Ovary (tissue), 9 donors: Measurements from ENCODE around the gene DCTN2. TPM values are rescaled to one million over a fixed set of nuclear protein-coding genes. Genes with fewer than 3 reads are reported as not detected.
"Not testable (repeated sequence)": the region's sequence is repeated elsewhere in the genome, so short reads cannot be mapped to it uniquely, and the experiment has no call there.

ENCODE experiments used
- DNase-seq, 5 donors: peaks; one replicate each; pipeline ENCODE4 v3.0.0-alpha.2; 2019 to 2020
- H3K27ac ChIP-seq, 2 donors: fragments of 200-600 bp; one replicate each; pipeline versions ENCODE4 v1.5.1 to v1.8.0; 2019 to 2022
- H3K27me3 ChIP-seq: fragments of 200-600 bp; one replicate; pipeline ENCODE4 v1.8.0; 2022
- H3K36me3 ChIP-seq: fragments of 200-600 bp; sonication (generic); one replicate; pipeline ENCODE4 v1.5.1; 2019
- H3K4me1 ChIP-seq: one replicate; pipeline ENCODE4 v1.8.1; 2013; ENCODE audit warnings: mild to moderate bottlenecking, moderate library complexity; ENCODE audit not compliant: insufficient read depth
- H3K4me3 ChIP-seq: fragments of 200-600 bp; sonication (generic); one replicate; pipeline ENCODE4 v1.5.1; 2017
- H3K9me3 ChIP-seq, 2 donors: fragments of 200-600 bp in 1 of 2; sonication (generic) in 1 of 2; one replicate each; pipeline versions ENCODE4 v1.5.1 to v1.8.1; 2013 to 2019; ENCODE audit warnings: mild to moderate bottlenecking in 1 of 2, moderate library complexity in 1 of 2
- EP300 ChIP-seq: sonication (generic); formaldehyde crosslinking; IDR thresholded peaks from one replicate; pipeline ENCODE4 v1.6.1; 2017; ENCODE audit warnings: antibody characterized with exemption
- POLR2A ChIP-seq: fragments of 450-650 bp; IDR thresholded peaks from one replicate; pipeline ENCODE4 v1.6.1; 2017; ENCODE audit warnings: antibody characterized with exemption, mild to moderate bottlenecking, moderate library complexity
- WGBS, 3 donors: extraction: QIAGEN DNeasy Blood & Tissue Kit in 1 of 3; methylation state at CpG; one replicate each; pipeline versions ENCODE4 v1.1.5 to v1.1.7; 2013 to 2017; 5-methylcytosine and 5-hydroxymethylcytosine counted together
- intact Hi-C, 4 donors: fragments of 100-400 bp; cut with DNase I; formaldehyde crosslinking; loops; one replicate each; pipeline versions ENCODE4 v1.11.0 to v1.15.1; 2022 to 2023
- polyA plus RNA-seq, 2 donors: library from polyadenylated mRNA; stranded (reverse); fragments of 200-250 nt in 1 of 2; fragments of 350-450 nt in 1 of 2; fragmentation: Illumina TruSeq in 1 of 2; extraction: RNeasy Lipid Tissue Mini Kit (QIAGEN cat#74804) in 1 of 2; gene quantifications; one replicate each; pipeline ENCODE4 v1.2.3, GENCODE V29; 2013 to 2014
- total RNA-seq, 7 donors: library from RNA; depleted of rRNA in 2 of 7; stranded (reverse); fragments of >200 nt in 2 of 7; fragmentation: NEBNext Ultra II Directional in 3 of 7; extraction: Animal tissue kit (Norgen Biotek cat#: 25700) in 3 of 7; gene quantifications; one replicate each; pipeline versions ENCODE4 v1.1.0 to v1.2.4, GENCODE V29; 2016 to 2023
- TF ChIP-seq, protein P1 (sequence below), 3 donors: fragments of 450-650 bp in 2 of 3; fragments of 200-600 bp in 1 of 3; IDR thresholded peaks; one replicate each; pipeline versions ENCODE4 v1.5.1 to v1.8.0; 2016 to 2022; ENCODE audit warnings: antibody characterized with exemption in 3 of 3, mild to moderate bottlenecking in 1 of 3
- donor health status: DM: no; HTN: no; CAD: no; lungs with moderate emphysema.
- donor health status: DM: no; HTN: no; CAD: no.
- donor health status: Bipolar disorder and iron deficiency.
- donor health status: DM: yes; HTN: yes; CAD: no.
- donor health status: DM: no; HTN: no; CAD: no.
- donor health status: DM: yes; HTN: yes; CAD: no.

Gene DCTN2
- total and polyA plus RNA-seq, 9 donors, result 70.7 to 226 (median 98.0) TPM

DNA sequence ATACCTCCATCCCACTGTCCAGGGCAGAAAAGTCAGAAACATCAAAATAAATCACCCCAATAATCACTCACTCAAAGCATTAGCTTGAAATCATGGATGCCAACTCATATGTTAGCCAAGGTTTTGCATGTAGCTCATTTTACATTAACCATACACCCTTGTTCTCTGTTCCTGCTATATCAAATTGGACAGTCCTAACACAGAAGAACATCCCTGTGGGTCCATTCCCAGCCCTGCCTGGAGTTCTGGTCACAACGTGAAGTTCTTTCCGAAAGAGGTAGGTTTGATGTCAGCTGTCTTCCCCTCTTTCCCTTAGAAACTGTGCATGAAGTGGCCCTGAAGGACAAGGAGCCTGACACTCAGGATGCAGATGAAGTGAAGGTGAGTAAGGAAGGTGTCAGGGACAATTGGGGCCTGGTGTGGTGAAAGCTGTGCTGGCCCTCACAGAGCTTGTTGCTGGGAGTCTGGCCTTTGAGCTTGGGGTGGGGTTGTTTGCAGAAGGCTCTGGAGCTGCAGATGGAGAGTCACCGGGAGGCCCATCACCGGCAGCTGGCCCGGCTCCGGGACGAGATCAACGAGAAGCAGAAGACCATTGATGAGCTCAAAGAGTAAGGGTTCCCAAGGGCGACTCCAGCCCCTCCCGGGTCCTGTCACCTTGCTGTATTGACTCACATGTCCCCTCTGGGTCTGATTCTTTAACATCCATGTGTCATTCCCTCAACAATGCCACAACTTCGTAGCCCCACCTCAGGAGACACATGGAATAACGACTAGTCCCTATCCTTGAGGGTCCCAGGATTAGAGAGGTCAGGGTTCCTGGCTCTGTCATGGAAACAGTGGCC lies 29.0 kb upstream of the DCTN2 start:
- no peaks in the 10 kb centered on the region for H3K36me3 ChIP-seq
- no peak for DNase-seq
- WGBS, 3 donors, result 79 to 83% (median 82%) methylated on average over 12 of the region's 12 CpGs
- TF ChIP-seq EP300 (no peak), POLR2A (no peak)
- TF ChIP-seq, protein P1, sequence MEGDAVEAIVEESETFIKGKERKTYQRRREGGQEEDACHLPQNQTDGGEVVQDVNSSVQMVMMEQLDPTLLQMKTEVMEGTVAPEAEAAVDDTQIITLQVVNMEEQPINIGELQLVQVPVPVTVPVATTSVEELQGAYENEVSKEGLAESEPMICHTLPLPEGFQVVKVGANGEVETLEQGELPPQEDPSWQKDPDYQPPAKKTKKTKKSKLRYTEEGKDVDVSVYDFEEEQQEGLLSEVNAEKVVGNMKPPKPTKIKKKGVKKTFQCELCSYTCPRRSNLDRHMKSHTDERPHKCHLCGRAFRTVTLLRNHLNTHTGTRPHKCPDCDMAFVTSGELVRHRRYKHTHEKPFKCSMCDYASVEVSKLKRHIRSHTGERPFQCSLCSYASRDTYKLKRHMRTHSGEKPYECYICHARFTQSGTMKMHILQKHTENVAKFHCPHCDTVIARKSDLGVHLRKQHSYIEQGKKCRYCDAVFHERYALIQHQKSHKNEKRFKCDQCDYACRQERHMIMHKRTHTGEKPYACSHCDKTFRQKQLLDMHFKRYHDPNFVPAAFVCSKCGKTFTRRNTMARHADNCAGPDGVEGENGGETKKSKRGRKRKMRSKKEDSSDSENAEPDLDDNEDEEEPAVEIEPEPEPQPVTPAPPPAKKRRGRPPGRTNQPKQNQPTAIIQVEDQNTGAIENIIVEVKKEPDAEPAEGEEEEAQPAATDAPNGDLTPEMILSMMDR (IDR thresholded peaks at IDR 0.05), result no peak
- no peaks in the 10 kb centered on the region for H3K9me3 ChIP-seq
- H3K4me1 ChIP-seq, result no peaks in the 10 kb centered on the region
- H3K27ac ChIP-seq, result no peak overlapping the region
- no peak overlapping the region for H3K4me3 ChIP-seq
- H3K27me3 ChIP-seq, result no peaks in the 10 kb centered on the region
- intact Hi-C loops, result no loop called here

DNA sequence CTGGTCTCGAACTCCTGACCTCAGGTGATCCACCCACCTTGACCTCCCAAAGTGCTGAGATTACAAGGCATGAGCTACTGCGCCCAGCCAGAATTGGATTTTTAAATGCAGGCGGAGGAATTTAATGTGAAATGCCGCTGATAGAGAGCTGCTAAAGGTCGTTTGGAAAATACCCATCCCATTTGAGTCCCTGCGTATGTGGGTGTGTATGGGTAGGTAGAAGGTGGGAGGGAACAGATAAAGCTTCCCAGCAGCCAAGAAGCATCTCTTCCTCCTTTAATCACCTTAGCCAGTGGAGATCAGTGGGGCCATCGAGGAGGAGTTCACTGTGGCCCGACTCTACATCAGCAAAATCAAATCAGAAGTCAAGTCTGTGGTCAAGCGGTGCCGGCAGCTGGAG lies 27.8 kb upstream of the DCTN2 start:
- Histone ChIP-seq H3K4me3 (no peak overlapping the region), H3K9me3 (no peaks in the 10 kb centered on the region), H3K4me1 (no peaks in the 10 kb centered on the region), H3K27ac (no peak overlapping the region), H3K27me3 (no peaks in the 10 kb centered on the region), H3K36me3 (no peaks in the 10 kb centered on the region)
- no peak for DNase-seq
- 77 to 84% (median 81%) methylated on average over 10 of the region's 10 CpGs for WGBS, 3 donors
- intact Hi-C loops, result no loop called here
- TF ChIP-seq POLR2A (no peak), EP300 (no peak)
- TF ChIP-seq, protein P1 (IDR thresholded peaks at IDR 0.05), result no peak

DNA sequence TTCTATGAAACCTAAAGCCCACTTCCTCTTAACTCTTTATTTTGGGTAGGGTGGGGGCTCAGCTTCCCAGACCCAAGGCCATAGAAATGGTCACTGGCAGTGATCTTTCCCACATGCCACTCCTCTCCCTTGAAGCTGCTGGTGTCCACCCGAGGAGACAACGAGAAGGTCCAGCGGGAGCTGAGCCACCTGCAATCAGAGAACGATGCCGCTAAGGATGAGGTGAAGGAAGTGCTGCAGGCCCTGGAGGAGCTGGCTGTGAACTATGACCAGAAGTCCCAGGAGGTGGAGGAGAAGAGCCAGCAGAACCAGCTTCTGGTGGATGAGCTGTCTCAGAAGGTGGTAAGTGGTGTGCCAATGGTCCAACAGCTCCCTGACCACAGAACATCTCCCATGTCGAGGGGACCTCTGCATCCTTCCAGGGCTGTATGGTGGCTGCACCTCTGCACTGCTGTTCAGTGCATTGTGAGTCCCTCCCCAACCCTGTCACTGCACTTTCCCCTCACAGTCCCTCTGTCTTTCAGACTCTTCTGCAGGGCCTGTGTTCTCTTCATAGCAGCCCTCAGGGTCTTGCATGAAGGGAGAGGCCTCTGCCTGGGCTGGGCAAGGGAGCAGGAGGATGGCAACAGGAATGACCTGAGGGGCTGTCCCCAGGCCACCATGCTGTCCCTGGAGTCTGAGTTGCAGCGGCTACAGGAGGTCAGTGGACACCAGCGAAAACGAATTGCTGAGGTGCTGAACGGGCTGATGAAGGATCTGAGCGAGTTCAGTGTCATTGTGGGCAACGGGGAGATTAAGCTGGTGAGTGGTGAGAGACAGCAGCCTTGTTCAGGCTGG lies 25.2 kb upstream of the DCTN2 start:
- no peaks in the 10 kb centered on the region for H3K36me3 ChIP-seq
- no peaks in the 10 kb centered on the region for H3K27me3 ChIP-seq
- TF ChIP-seq, protein P1 (IDR thresholded peaks at IDR 0.05), result no peak
- TF ChIP-seq EP300 (no peak), POLR2A (no peak)
- H3K4me3 ChIP-seq, result no peak overlapping the region
- intact Hi-C loops, result no loop called here
- no peak overlapping the region for H3K27ac ChIP-seq
- DNase-seq, result no peak
- no peaks in the 10 kb centered on the region for H3K9me3 ChIP-seq
- WGBS, 3 donors, result 82 to 89% (median 88%) methylated on average over 12 of the region's 12 CpGs
- no peaks in the 10 kb centered on the region for H3K4me1 ChIP-seq

DNA sequence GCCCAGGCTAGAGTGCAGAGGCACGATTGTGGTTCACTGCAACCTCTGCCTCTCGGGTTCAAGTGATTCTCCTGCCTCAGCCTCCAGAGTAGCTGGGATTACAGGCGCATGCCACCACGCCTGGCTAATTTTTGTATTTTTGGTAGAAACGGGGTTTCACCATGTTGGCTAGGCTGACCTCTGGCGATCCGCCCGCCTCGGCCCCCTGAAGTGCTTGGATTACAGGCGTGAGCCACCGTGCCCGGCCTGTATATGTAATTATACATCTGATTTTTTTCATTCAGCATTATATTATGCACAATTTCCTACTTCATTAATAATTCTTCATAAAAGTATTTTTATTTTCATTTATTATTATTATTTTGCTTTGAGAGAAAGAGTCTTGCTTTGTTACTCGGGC lies 23.4 kb upstream of the DCTN2 start:
- intact Hi-C loops, DNase-seq, H3K4me1 ChIP-seq, H3K9me3 ChIP-seq, H3K4me3 ChIP-seq, H3K27ac ChIP-seq, H3K36me3 ChIP-seq, H3K27me3 ChIP-seq: not testable (repeated sequence)
- 80 to 84% (median 82%) methylated on average over 13 of the region's 13 CpGs for WGBS, 3 donors

DNA sequence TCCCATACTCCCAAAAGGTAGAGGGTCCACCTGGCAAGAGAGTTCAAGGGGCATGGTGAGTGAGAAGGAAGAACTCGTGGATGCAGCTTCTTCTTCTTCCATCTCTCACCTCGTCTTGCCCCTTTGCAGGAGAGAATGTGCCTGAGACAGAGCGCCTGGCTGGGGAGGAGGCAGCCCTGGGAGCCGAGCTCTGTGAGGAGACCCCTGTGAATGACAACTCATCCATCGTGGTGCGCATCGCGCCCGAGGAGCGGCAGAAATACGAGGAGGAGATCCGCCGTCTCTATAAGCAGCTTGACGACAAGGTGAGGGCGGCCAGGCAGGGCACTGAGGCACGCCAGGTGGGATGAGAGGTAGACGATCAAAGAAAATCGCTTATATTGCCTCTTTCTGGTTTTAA lies 22.9 kb upstream of the DCTN2 start:
- no peaks in the 10 kb centered on the region for H3K27me3 ChIP-seq
- 83 to 87% (median 84%) methylated on average over 18 of the region's 18 CpGs for WGBS, 3 donors
- no peak for TF ChIP-seq POLR2A
- no peaks in the 10 kb centered on the region for H3K9me3 ChIP-seq
- no peaks in the 10 kb centered on the region for H3K36me3 ChIP-seq
- no peak overlapping the region for H3K27ac ChIP-seq
- H3K4me1 ChIP-seq, result no peaks in the 10 kb centered on the region
- no peak for DNase-seq
- H3K4me3 ChIP-seq, result no peak overlapping the region
- intact Hi-C loops, result no loop called here
